B cell (primary cell): Measurements from ENCODE around the gene CCL28.

Experiments
- EZH2 ChIP-seq: IDR thresholded peaks from 2 replicates; pipeline ENCODE4 v1.6.1; 2012; ENCODE audit warnings: borderline replicate concordance, low read depth, mild to moderate bottlenecking, moderate library complexity, low read length; ENCODE audit not compliant: insufficient read depth, poor library complexity, severe bottlenecking
- TF ChIP-seq, protein P1 (sequence below): fragments of 200-600 bp; IDR thresholded peaks from one replicate; pipeline ENCODE4 v1.8.0; 2022; ENCODE audit warnings: antibody characterized with exemption, mild to moderate bottlenecking

DNA sequence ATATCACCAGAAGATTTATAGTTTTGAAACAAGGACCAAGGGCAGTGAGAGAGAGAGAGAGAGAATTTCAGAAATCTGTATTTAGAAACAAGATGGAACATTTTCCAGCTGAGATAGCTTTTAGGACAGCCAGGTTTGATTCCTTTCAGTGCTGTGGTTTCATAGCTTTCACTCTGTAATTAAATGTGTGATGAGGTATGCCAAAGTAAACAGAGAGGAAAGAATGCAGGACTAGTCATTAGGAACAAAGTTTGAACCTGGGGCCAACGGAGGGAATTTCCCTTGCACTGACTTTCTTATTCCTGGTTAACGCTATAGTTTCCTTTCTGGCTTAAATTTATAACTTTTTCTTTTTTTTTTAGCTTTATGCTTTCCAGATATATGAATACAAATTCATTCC lies 10.0 kb upstream of the CCL28 start:
- TF ChIP-seq, protein P1, sequence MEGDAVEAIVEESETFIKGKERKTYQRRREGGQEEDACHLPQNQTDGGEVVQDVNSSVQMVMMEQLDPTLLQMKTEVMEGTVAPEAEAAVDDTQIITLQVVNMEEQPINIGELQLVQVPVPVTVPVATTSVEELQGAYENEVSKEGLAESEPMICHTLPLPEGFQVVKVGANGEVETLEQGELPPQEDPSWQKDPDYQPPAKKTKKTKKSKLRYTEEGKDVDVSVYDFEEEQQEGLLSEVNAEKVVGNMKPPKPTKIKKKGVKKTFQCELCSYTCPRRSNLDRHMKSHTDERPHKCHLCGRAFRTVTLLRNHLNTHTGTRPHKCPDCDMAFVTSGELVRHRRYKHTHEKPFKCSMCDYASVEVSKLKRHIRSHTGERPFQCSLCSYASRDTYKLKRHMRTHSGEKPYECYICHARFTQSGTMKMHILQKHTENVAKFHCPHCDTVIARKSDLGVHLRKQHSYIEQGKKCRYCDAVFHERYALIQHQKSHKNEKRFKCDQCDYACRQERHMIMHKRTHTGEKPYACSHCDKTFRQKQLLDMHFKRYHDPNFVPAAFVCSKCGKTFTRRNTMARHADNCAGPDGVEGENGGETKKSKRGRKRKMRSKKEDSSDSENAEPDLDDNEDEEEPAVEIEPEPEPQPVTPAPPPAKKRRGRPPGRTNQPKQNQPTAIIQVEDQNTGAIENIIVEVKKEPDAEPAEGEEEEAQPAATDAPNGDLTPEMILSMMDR = no peak
- no peak for TF ChIP-seq EZH2
